Measurements from ENCODE around the gene PLCB1. TPM values are rescaled to one million over a fixed set of nuclear protein-coding genes. Genes with fewer than 3 reads are reported as not detected.

The PLCB1 gene
- polyA plus RNA-seq, 1 experiment = 16.4 TPM

DNA sequence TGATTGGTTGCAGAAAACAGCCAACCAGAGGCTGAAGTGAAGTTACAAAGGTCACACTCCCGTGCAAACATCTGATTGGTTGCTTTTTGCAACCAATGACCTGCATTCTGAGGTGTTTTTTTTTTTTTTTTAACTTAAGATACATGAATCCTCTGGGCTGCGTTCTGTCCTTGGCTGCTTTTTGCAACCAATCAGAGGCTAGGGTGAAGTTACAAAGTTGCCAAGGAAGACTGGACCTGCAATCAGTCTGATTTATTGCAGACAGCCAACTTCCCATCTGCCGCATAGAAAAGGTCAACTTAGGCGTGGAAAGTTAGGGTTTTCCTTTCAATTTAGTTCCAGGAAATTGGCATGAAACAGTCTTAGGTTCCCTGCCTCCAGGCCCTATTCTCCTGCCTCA lies 292.9 kb downstream of the PLCB1 start:
- no peak for DNase-seq (ENCODE audit: low read depth, low spot score)
- no peak overlapping the region for H3K4me3 ChIP-seq (ENCODE audit: low read depth, low read length)
- POLR2A ChIA-PET = no interaction called here
- no peak overlapping the region for H3K27ac ChIP-seq (ENCODE audit: low read depth, low read length)
- H3K27me3 ChIP-seq (ENCODE audit: control insufficient read depth, insufficient read depth, low read length) = no peaks in the 10 kb centered on the region
- TF ChIP-seq, protein P1, sequence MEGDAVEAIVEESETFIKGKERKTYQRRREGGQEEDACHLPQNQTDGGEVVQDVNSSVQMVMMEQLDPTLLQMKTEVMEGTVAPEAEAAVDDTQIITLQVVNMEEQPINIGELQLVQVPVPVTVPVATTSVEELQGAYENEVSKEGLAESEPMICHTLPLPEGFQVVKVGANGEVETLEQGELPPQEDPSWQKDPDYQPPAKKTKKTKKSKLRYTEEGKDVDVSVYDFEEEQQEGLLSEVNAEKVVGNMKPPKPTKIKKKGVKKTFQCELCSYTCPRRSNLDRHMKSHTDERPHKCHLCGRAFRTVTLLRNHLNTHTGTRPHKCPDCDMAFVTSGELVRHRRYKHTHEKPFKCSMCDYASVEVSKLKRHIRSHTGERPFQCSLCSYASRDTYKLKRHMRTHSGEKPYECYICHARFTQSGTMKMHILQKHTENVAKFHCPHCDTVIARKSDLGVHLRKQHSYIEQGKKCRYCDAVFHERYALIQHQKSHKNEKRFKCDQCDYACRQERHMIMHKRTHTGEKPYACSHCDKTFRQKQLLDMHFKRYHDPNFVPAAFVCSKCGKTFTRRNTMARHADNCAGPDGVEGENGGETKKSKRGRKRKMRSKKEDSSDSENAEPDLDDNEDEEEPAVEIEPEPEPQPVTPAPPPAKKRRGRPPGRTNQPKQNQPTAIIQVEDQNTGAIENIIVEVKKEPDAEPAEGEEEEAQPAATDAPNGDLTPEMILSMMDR (IDR thresholded peaks at IDR 0.05; ENCODE audit: low read depth, low read length) = no peak
- CTCF ChIA-PET = interaction anchor here (2.2 kb wide), 1 partner anchor 36 kb away, joined by 8 read pairs; no protein-coding TSS in a partner anchor
- no peaks in the 10 kb centered on the region; the same call in 1 of the 2 replicates for H3K9me3 ChIP-seq (ENCODE audit: control insufficient read depth, insufficient read depth, low read length)

DNA sequence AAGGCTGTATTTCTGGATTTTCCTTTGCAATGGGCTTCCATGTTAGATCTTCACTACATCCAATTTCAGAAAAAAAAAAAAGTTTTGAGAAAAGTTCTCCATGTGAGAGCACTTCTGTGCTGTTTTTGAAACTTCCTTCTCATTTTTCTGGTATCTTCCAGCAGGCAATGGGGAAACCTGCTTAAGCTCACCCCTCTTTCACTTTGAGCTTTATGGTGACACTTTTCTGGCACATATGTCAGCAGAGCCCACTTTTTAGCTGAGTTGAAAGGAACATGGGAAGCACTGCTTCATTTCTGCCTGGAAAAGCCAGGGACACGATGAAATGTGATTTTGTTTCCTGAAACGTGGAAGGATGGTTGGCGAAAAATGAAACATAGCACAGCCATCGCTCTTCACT lies 293.7 kb downstream of the PLCB1 start:
- no peaks in the 10 kb centered on the region; the same call in 1 of the 2 replicates for H3K9me3 ChIP-seq (ENCODE audit: control insufficient read depth, insufficient read depth, low read length)
- TF ChIP-seq, protein P1 (IDR thresholded peaks at IDR 0.05; ENCODE audit: low read depth, low read length) = no peak
- no peak overlapping the region for H3K27ac ChIP-seq (ENCODE audit: low read depth, low read length)
- CTCF ChIA-PET = no interaction called here
- H3K27me3 ChIP-seq (ENCODE audit: control insufficient read depth, insufficient read depth, low read length) = no peaks in the 10 kb centered on the region
- DNase-seq (ENCODE audit: low read depth, low spot score) = no peak
- no peak overlapping the region for H3K4me3 ChIP-seq (ENCODE audit: low read depth, low read length)
- POLR2A ChIA-PET = no interaction called here

DNA sequence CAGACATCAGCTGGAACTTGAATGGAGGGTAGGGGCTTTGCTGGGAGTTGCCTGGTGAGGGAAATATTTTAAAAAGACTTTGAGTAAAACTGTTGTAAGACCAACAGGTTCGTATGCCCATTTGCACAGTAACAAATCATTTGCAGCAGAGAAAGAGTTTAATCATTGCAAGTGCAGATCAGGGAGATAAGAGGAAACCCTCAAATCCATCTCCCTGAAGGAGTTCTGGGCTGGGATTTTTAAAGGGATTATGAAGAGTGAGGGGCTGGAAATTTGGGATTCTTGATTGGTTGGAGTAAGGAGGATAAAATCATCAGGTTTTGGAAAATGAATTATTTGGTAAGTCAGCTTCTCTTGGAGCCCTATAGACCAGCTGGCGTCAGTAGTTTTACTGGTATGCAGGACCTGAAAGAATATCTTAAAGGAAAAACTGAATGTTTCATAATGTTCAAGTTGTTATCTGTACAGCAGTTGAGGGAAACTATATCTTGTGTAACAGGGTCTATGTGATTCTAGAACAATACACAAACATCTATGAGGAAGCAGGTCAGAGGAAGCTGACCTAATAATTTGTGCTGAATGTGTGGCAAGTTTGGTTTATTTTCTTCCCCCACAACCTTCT lies 295.5 kb downstream of the PLCB1 start:
- H3K27me3 ChIP-seq (ENCODE audit: control insufficient read depth, insufficient read depth, low read length) = no peaks in the 10 kb centered on the region
- no peaks in the 10 kb centered on the region; the same call in 1 of the 2 replicates for H3K9me3 ChIP-seq (ENCODE audit: control insufficient read depth, insufficient read depth, low read length)
- ChIA-PET CTCF (no interaction called here), POLR2A (no interaction called here)
- no peak overlapping the region for H3K27ac ChIP-seq (ENCODE audit: low read depth, low read length)
- H3K4me3 ChIP-seq (ENCODE audit: low read depth, low read length) = no peak overlapping the region
- DNase-seq (ENCODE audit: low read depth, low spot score) = no peak
- TF ChIP-seq, protein P1 (IDR thresholded peaks at IDR 0.05; ENCODE audit: low read depth, low read length) = no peak

DNA sequence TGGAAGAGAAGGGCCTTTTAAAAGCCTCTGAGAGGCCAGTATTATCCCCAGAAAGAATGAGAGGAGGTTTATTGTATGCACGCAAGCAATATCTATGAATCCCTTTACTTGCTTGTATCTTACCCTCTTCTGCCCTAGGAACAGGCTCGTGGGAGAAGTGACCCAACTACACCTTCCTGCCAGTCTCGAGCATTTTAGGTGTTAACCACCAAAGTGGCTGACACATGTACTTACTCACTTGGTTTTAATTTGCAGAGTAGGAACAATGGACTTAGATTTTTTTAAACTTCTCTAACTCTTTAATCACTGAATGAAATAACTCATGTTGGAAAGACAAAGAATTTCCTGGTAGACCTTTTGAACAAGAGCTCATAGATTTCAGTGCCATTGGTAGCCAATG lies 296.9 kb downstream of the PLCB1 start:
- CTCF ChIA-PET = interaction anchor here (1.0 kb wide), 1 partner anchor 386 kb away, joined by 5 read pairs; no protein-coding TSS in a partner anchor
- Histone ChIP-seq H3K27ac (ENCODE audit: low read depth, low read length) (no peak overlapping the region), H3K4me3 (ENCODE audit: low read depth, low read length) (no peak overlapping the region), H3K9me3 (ENCODE audit: control insufficient read depth, insufficient read depth, low read length) (no peaks in the 10 kb centered on the region; the same call in 1 of the 2 replicates), H3K27me3 (ENCODE audit: control insufficient read depth, insufficient read depth, low read length) (no peaks in the 10 kb centered on the region)
- POLR2A ChIA-PET = no interaction called here
- DNase-seq (ENCODE audit: low read depth, low spot score) = no peak
- TF ChIP-seq, protein P1 (IDR thresholded peaks at IDR 0.05; ENCODE audit: low read depth, low read length) = no peak

DNA sequence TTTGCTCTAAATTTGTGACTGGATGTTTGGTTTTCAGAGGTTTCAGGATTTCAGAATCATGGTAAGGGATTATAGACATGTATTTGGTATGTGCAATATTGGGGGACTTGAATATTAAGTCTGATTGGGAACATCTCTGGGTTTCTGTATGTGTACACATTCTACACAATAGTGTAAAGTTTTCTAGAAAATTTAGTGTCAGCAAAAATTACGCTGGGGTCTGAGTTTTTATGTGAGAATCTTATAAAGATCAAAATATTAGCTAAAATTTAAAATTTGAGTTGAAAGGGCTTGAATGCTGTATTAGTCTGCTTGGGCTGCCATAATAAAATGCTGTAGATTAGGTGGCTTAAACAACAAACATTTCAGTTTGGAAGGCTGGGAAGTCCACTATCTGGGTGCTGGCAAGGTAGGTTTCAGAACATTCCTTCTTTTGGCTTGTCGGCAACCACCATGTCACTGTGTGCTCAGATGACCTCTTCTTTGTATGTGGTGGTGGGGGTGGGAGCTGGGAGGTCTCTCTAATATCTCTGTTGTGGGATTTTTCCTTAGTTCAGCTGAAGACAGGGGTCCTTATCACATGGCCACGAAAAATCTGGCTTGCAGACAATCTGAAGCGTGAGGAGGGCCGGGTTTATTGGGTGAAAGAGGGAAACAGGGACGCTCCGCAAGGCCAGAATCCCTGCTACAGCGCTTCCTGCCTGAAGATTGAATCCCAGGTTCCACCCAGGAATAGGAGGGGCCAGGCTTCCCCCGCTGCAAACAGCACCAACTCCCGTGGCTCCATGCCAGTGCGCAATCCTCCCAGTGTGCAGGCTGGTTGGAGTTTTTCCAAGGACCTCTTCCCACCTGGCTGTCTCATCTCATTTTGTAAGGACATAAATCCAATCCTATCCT lies 299.7 kb downstream of the PLCB1 start:
- CTCF ChIA-PET = no interaction called here
- POLR2A ChIA-PET = no interaction called here
- TF ChIP-seq, protein P1 (IDR thresholded peaks at IDR 0.05; ENCODE audit: low read depth, low read length) = no peak
- H3K27ac ChIP-seq (ENCODE audit: low read depth, low read length) = no peak overlapping the region
- H3K4me3 ChIP-seq (ENCODE audit: low read depth, low read length) = no peak overlapping the region
- no peak for DNase-seq (ENCODE audit: low read depth, low spot score)
- no peaks in the 10 kb centered on the region for H3K27me3 ChIP-seq (ENCODE audit: control insufficient read depth, insufficient read depth, low read length)
- H3K9me3 ChIP-seq (ENCODE audit: control insufficient read depth, insufficient read depth, low read length) = no peaks in the 10 kb centered on the region

All from AG04450 (cell line).